OCI-LY1 (cell line): ENCODE data around the gene ZMYM5.

Experiments used
- EZH2 ChIP-seq: fragments of 200-600 bp; sonication (generic), shearing (Covaris generic); IDR thresholded peaks from 2 replicates; pipeline ENCODE4 v1.8.0; 2017; ENCODE audit warnings: borderline replicate concordance, mixed run types, mild to moderate bottlenecking, antibody characterized with exemption, low read length, moderate library complexity, mixed read lengths
- TF ChIP-seq, protein P1 (sequence below): fragments of 200-600 bp; sonication (generic), shearing (Covaris generic); IDR thresholded peaks from 2 replicates; pipeline ENCODE4 v1.5.1; 2017; ENCODE audit warnings: mild to moderate bottlenecking, antibody characterized with exemption, low read length, moderate library complexity, mixed read lengths

DNA sequence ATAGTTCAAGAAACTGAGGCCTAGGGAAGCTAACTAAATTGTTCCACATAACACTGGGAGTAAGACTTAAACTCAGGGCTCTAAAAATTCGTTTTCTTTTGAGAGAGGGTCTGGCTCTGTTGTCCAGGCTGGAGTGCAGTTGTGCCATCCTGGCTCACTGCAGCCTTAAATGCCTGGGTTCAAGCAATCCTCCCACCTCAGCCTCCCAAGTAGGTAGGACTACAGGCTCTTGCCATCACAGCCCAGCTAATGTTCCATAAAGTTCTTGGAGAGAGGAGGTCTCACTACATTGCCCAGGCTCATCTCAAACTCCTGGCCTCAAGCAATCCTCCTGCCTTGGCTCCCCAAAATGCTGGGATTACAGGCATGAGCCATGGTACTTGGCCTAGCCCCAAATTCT is 10.7 kb downstream of the ZMYM5 start:
- TF ChIP-seq, protein P1, sequence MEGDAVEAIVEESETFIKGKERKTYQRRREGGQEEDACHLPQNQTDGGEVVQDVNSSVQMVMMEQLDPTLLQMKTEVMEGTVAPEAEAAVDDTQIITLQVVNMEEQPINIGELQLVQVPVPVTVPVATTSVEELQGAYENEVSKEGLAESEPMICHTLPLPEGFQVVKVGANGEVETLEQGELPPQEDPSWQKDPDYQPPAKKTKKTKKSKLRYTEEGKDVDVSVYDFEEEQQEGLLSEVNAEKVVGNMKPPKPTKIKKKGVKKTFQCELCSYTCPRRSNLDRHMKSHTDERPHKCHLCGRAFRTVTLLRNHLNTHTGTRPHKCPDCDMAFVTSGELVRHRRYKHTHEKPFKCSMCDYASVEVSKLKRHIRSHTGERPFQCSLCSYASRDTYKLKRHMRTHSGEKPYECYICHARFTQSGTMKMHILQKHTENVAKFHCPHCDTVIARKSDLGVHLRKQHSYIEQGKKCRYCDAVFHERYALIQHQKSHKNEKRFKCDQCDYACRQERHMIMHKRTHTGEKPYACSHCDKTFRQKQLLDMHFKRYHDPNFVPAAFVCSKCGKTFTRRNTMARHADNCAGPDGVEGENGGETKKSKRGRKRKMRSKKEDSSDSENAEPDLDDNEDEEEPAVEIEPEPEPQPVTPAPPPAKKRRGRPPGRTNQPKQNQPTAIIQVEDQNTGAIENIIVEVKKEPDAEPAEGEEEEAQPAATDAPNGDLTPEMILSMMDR: no peak
- TF ChIP-seq EZH2: no peak
